Right lung (tissue), 10 donors: ENCODE results near the gene CNIH4. TPM values are rescaled to one million over a fixed set of nuclear protein-coding genes. Genes with fewer than 3 reads are reported as not detected.
A peak's percentile ranks its signal among the peaks of the same experiment; 100 is the strongest.
"Not testable (repeated sequence)": the region's sequence is repeated elsewhere in the genome, so short reads cannot be mapped to it uniquely, and the experiment has no call there.

Experiments
- DNase-seq, 2 donors: peaks; one replicate each; pipeline ENCODE4 v3.0.0-alpha.2; 2013
- long read RNA-seq, 8 donors: transcript quantifications; one replicate each; lab custom pipeline, GENCODE V29; 2026
- polyA plus RNA-seq, 5 donors: library from polyadenylated mRNA; unstranded; fragments of 120-200 nt; gene quantifications; one replicate each; pipeline versions ENCODE4 v1.2.1 to v1.2.3, GENCODE V29; 2013; ENCODE audit warnings: inconsistent platforms in 1 of 5, low replicate concordance in 1 of 5; ENCODE audit not compliant: insufficient read length in 5 of 5, insufficient read depth in 1 of 5

The CNIH4 gene
- polyA plus RNA-seq, result 10 to 100 TPM; 32.7 to 48.4 (median 40.2) TPM
- long read RNA-seq, donor 1, full-length matches to known transcripts, result 56 of 56 reads
- long read RNA-seq, donor 1, partial matches to known transcripts, result 0 of 56 reads
- long read RNA-seq, donor 1, other reads (novel, unspliced or antisense), result 0 of 56 reads
- long read RNA-seq, donor 2, full-length matches to known transcripts, result 31 of 31 reads
- long read RNA-seq, donor 2, partial matches to known transcripts, result 0 of 31 reads
- long read RNA-seq, donor 2, other reads (novel, unspliced or antisense), result 0 of 31 reads
- long read RNA-seq, donor 3, full-length matches to known transcripts, result 35 of 42 reads
- long read RNA-seq, donor 3, partial matches to known transcripts, result 7 of 42 reads
- long read RNA-seq, donor 3, other reads (novel, unspliced or antisense), result 0 of 42 reads
- long read RNA-seq, donor 4, full-length matches to known transcripts, result 23 of 23 reads
- long read RNA-seq, donor 4, partial matches to known transcripts, result 0 of 23 reads
- long read RNA-seq, donor 4, other reads (novel, unspliced or antisense), result 0 of 23 reads
- long read RNA-seq, donor 5, full-length matches to known transcripts, result 68 of 73 reads
- long read RNA-seq, donor 5, partial matches to known transcripts, result 5 of 73 reads
- long read RNA-seq, donor 5, other reads (novel, unspliced or antisense), result 0 of 73 reads
- long read RNA-seq, donor 6, full-length matches to known transcripts, result 34 of 34 reads
- long read RNA-seq, donor 6, partial matches to known transcripts, result 0 of 34 reads
- long read RNA-seq, donor 6, other reads (novel, unspliced or antisense), result 0 of 34 reads
- long read RNA-seq, donor 7, full-length matches to known transcripts, result 26 of 26 reads
- long read RNA-seq, donor 7, partial matches to known transcripts, result 0 of 26 reads
- long read RNA-seq, donor 7, other reads (novel, unspliced or antisense), result 0 of 26 reads
- long read RNA-seq, donor 8, full-length matches to known transcripts, result 17 of 17 reads
- long read RNA-seq, donor 8, partial matches to known transcripts, result 0 of 17 reads
- long read RNA-seq, donor 8, other reads (novel, unspliced or antisense), result 0 of 17 reads

GRCh38 chr1:224356685-224357625 is at the start of gene CNIH4:
CNIH4 (plus strand) TSS chr1:224356879; CDS start chr1:224356925, 46 bp downstream.
- DNase-seq, result peak; percentile 90

- DNase-seq, result no peak
These were observed 48.6 kb upstream of the CNIH4 start for GRCh38 chr1:224308064-224308463.

- not testable (repeated sequence) for DNase-seq
These were observed 45.2 kb upstream of the CNIH4 start for GRCh38 chr1:224311503-224311902.

GRCh38 chr1:224312025-224312424 is 44.7 kb upstream of the CNIH4 start:
- no peak for DNase-seq

GRCh38 chr1:224317383-224318045 is 39.2 kb upstream of the CNIH4 start:
- no peak for DNase-seq

- DNase-seq, result no peak
These were observed 35.0 kb upstream of the CNIH4 start for GRCh38 chr1:224321706-224322105.

DNA sequence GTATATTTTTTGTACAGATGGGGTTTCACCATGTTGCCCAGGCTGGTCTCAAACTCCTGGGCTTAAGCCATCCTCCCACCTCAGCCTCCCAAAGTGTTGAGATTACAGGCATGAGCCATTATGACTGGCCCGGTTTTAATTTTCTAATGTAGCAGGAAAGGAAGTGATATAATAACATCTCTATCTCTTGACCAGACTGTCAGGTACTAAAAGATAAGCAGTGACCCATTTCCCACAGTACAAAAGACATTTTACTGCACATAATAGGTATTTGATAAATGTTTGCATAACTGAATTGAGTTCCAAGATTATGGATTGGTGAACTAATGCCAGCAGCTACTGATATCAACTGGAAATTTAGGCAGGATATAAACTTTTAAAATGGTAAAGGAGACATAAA is 30.7 kb upstream of the CNIH4 start:
- no peak for DNase-seq

DNA sequence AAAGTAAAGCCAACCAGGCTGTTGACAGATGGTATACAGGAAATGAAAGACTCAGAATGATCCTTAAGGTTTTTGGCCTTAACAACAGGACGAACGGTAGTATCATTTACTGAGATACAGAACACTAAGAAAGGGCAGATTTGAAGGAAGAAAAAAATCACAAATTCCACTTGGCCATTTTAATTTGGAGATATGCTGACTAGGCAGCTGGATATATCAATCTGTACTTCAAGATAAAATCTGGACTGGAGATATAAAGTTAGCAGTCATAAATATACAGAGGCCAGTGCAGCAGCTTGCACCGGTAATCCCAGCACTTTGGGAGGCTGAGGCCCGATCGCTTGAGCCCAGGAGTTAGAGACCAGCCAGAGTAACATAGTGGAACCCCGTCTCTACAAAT is 28.0 kb upstream of the CNIH4 start:
- no peak for DNase-seq

DNA sequence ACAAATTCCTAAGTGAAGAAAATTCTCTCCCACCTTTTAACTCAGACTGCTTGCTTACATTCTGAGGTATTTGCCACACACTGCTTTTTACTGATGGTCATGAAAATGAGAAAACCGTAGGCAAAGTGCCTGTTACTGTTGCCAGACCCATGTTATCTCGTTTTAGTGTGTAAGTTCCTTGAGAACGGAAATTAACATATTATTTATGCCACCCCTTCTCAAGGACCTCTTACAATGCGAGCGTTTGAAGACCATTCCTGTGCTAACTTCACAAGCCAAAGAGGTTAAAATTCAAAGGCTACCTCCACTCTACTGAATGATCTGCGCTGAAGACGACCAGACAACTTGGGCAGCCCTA is 27.2 kb upstream of the CNIH4 start:
- no peak for DNase-seq

DNA sequence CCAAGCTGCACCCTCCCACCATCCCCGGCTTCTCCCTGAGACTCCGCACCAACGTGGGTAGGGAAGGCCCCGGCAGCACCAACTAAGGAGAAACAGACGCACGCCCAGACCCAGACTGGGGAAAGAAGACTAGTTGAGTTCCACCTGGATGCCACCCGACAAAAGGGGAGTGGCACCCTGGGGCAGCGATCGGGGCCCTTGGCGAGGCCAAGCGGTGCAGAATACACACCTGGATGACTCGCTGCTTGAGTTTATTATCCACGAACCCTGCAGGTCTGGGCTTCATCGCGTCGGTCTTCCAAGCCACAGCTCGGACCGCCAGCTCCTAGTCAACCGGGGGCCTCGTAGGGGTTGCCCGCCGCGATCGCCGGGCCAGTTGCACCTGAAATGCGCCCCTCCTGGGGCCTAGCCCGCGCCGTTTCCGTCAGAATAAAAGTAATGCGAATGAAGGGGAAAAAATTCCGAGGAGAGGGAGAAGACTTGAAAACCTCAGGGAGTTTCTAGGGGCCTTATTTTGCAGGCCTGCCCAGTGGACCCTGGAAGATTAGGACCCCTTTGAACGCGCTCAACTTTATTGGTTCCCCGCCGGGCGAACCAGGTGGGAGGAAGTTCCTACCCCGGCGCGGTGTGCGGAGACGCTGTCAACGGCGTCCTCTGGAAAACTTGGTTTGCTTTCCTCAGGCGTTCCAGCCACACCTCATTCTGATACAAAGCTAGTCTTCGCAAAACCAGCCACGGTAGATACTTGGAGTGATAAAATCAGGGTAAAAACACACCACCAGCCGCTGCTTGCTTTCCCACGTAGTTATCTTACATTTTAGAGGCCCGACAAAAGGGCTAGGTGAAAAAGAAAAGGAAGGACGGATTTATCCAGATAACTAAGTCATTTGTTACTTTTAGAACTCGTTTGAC is 26.6 kb upstream of the CNIH4 start, which contains the start of gene NVL:
Gene NVL, minus strand, starts transcription at position 331 of the 912 bp plus-strand sequence. Its CDS starts 45 bp downstream, at position 286.
- DNase-seq, result peak; percentile 88 to 89

DNA sequence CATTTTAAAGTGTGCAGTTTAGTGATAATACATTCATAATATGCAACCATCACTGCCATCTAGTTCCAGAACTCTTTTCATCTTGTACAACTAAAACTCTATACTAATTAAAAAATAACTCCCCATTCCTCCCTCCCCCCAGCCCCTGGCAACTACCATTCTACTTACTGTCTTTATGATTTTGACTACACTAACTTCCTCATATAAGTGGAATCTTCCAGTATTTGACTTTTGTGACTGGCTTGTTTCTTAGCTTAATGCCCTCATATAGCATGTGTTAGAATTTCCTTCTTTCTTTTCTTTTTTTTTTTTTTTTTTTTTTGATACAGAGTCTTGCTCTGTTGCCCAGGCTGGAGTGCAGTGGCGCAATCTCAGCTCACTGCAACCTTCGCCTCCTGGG is 25.4 kb upstream of the CNIH4 start:
- no peak for DNase-seq

- DNase-seq, result no peak
These were observed 24.9 kb upstream of the CNIH4 start for GRCh38 chr1:224331824-224332223.

DNA sequence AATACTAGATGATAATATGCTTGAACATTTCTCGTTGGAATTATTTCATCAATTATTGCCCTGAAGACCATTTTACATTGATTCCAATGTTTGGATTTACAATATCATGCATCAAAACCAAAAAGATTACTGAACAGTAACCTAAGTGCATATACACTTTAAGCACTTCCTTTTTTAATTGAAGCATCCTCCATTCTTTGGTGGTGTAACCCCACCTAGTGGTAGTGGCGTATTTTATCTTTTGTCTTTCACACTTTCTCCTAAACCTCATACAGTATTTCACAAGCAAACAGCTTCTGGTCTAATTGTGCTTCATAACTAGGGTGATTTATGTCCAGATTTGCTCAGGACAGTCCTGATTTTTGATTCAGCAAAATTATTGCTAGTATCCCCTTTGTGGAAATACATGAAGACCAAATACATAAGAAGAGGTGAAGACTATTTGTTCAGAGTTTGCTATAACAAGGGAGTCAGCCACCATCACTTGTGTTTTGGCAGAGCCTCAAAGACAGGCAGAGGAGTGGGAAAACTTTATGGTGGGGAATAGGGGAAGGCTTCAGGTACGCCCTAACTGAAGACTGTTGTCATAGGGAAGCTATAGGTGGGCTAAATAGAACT is 23.3 kb upstream of the CNIH4 start:
- DNase-seq, result peak in 1 of 2 donors; percentile 52

- DNase-seq, result no peak
These were observed 22.5 kb upstream of the CNIH4 start for GRCh38 chr1:224333939-224334786.

DNA sequence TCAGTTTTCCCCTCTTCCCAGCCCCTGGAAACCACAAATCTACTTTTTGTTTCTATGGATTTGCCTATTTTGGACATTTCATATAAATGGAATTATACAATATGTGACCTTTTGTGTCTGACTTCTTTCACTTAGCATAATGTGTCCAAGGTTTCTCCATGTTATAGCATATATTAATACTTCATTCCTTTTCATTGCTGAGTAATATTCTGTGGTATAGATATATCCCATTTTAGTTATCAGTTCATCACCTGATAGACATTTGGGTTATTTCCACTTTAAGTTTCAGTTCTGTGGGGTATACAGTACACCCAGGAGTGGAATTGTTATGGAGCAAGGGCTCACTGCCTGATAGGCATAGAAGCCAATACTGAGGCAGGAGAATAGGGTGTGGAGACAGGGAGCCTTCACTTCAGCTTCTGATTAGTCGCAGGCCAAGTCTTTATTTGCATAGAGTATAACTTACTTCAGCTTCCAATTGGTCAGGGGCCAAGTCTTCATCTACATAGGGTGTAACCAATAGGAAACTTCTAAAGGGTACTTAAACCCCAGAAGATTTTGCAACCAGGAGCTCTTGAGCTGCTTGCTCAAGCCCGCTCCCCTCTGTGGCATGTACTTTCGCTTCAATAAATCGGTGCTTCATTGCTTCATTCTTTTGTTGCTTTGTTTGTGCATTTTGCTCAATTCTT is 18.4 kb upstream of the CNIH4 start:
- no peak for DNase-seq

- DNase-seq, result no peak
These were observed 17.1 kb upstream of the CNIH4 start for GRCh38 chr1:224339442-224340033.
